ENCODE data around the gene WBP2. TPM values are rescaled to one million over a fixed set of nuclear protein-coding genes. Genes with fewer than 3 reads are reported as not detected.

Gene WBP2
- total and polyA plus RNA-seq, 2 of the 13 experiments (the other 11 are each of a cell fraction or from before 2014, with no cell fraction given) = 29.2 to 29.5 TPM

DNA sequence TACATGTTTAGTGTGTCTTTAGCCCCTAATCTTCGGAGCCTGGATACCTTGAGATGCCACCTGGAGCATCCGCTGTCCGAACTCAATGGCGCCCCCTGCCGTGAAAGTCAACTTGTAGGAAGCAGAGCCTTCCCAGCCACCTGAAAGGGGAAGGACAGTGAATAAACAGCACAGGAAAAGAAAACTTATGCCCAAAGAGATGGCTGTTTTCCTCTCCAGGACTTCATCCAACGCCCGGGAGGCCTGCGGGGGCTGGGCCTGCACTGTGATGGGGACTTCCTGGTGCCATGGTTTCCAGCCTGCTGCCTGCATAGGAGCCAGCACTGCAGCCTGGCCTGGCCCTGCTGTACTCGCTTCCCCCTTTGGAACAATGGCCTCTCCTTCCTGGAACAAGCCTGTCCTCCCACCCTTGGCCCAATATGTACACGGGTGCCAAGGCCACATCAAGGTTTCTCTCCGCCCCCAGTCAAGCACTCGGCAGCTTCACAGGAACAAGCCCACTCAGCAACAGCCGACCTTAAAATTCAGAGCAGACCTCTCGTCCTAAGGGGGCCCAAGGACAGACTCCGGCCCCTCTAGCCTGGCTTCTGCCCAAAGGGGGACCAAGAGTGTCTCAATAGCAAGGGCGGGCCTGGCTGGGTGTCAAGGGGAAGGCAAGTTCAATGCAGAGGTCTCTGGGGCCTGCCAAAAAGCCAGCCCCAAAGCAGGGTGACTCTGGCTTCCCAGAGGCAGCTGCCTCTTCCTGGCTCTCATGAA is 6.4 kb downstream of the WBP2 start (continued):
- TF ChIP-seq, protein P1, sequence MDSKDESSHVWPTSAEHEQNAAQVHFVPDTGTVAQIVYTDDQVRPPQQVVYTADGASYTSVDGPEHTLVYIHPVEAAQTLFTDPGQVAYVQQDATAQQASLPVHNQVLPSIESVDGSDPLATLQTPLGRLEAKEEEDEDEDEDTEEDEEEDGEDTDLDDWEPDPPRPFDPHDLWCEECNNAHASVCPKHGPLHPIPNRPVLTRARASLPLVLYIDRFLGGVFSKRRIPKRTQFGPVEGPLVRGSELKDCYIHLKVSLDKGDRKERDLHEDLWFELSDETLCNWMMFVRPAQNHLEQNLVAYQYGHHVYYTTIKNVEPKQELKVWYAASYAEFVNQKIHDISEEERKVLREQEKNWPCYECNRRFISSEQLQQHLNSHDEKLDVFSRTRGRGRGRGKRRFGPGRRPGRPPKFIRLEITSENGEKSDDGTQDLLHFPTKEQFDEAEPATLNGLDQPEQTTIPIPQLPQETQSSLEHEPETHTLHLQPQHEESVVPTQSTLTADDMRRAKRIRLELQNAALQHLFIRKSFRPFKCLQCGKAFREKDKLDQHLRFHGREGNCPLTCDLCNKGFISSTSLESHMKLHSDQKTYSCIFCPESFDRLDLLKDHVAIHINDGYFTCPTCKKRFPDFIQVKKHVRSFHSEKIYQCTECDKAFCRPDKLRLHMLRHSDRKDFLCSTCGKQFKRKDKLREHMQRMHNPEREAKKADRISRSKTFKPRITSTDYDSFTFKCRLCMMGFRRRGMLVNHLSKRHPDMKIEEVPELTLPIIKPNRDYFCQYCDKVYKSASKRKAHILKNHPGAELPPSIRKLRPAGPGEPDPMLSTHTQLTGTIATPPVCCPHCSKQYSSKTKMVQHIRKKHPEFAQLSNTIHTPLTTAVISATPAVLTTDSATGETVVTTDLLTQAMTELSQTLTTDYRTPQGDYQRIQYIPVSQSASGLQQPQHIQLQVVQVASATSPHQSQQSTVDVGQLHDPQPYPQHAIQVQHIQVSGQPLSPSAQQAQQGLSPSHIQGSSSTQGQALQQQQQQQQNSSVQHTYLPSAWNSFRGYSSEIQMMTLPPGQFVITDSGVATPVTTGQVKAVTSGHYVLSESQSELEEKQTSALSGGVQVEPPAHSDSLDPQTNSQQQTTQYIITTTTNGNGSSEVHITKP (CRISPR knock-in tag; IDR thresholded peaks at IDR 0.05; ENCODE audit: low read depth) = peak; percentile 92
- TF ChIP-seq CREB1 (IDR thresholded peaks at IDR 0.05) = no peak
- no peak for TF ChIP-seq CREB1 (CRISPR knock-in tag; IDR thresholded peaks at IDR 0.05)
- TF ChIP-seq ZNF563 (CRISPR knock-in tag; IDR thresholded peaks at IDR 0.05) = no peak
- peak; percentile 82 for TF ChIP-seq ZNF746 (CRISPR knock-in tag; IDR thresholded peaks at IDR 0.05)
- TF ChIP-seq SRSF1 (optimal IDR thresholded peaks at IDR 0.05; ENCODE audit: low read depth, low read length) = peak; percentile 46
- TF ChIP-seq ZNF382 (CRISPR knock-in tag; IDR thresholded peaks at IDR 0.05; ENCODE audit: borderline replicate concordance) = no peak
- no peak for TF ChIP-seq NFATC3 (CRISPR knock-in tag; IDR thresholded peaks at IDR 0.05)
- TF ChIP-seq SCMH1 (CRISPR knock-in tag; IDR thresholded peaks at IDR 0.05; ENCODE audit: borderline replicate concordance) = no peak
- no peak for TF ChIP-seq ZNF772 (CRISPR knock-in tag; IDR thresholded peaks at IDR 0.05)
- no peak for TF ChIP-seq U2AF1 (optimal IDR thresholded peaks at IDR 0.05; ENCODE audit: low read depth, low read length)
- TF ChIP-seq, protein P2, sequence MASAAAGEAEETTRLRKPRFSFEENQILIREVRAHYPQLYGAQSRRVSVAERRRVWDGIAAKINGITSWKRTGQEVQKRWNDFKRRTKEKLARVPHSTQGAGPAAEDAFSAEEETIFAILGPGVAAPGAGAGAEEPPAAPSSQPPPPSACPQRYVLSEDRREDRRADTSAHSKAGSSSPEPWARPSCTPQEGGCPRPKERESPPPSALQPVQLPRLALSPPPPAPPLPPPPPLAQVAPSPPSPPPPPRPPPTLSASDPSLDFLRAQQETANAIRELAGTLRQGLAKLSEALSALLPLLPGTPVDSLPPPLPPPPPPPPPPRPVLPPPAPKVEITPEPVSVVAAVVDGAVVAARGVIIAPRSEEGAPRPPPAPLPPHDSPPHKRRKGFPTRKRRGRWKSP (CRISPR knock-in tag; IDR thresholded peaks at IDR 0.05) = peak; percentile 59
- TF ChIP-seq ZKSCAN1 (IDR thresholded peaks at IDR 0.05; ENCODE audit: low read length) = no peak
- no peak for TF ChIP-seq ZNF776 (CRISPR knock-in tag; IDR thresholded peaks at IDR 0.05)
- no peak for TF ChIP-seq ZSCAN9 (CRISPR knock-in tag; IDR thresholded peaks at IDR 0.05; ENCODE audit: borderline replicate concordance)
- no peak for TF ChIP-seq PCBP1 (IDR thresholded peaks at IDR 0.05; ENCODE audit: borderline replicate concordance, low read depth, low read length)
- no peak for TF ChIP-seq CHD4 (IDR thresholded peaks at IDR 0.05; ENCODE audit: borderline replicate concordance, low read length)
- TF ChIP-seq, protein P3, sequence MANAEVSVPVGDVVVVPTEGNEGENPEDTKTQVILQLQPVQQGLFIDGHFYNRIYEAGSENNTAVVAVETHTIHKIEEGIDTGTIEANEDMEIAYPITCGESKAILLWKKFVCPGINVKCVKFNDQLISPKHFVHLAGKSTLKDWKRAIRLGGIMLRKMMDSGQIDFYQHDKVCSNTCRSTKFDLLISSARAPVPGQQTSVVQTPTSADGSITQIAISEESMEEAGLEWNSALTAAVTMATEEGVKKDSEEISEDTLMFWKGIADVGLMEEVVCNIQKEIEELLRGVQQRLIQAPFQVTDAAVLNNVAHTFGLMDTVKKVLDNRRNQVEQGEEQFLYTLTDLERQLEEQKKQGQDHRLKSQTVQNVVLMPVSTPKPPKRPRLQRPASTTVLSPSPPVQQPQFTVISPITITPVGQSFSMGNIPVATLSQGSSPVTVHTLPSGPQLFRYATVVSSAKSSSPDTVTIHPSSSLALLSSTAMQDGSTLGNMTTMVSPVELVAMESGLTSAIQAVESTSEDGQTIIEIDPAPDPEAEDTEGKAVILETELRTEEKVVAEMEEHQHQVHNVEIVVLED (CRISPR knock-in tag; IDR thresholded peaks at IDR 0.05; ENCODE audit: borderline replicate concordance) = no peak
- peak; percentile 24; the same call in 1 of the 2 replicates for TF ChIP-seq SP4 (CRISPR knock-in tag; IDR thresholded peaks at IDR 0.05)
- TF ChIP-seq TRIM24 (CRISPR knock-in tag; IDR thresholded peaks at IDR 0.05) = no peak
- TF ChIP-seq SUZ12 (IDR thresholded peaks at IDR 0.05; ENCODE audit: low read depth, low read length) = no peak
- TF ChIP-seq, protein P4, sequence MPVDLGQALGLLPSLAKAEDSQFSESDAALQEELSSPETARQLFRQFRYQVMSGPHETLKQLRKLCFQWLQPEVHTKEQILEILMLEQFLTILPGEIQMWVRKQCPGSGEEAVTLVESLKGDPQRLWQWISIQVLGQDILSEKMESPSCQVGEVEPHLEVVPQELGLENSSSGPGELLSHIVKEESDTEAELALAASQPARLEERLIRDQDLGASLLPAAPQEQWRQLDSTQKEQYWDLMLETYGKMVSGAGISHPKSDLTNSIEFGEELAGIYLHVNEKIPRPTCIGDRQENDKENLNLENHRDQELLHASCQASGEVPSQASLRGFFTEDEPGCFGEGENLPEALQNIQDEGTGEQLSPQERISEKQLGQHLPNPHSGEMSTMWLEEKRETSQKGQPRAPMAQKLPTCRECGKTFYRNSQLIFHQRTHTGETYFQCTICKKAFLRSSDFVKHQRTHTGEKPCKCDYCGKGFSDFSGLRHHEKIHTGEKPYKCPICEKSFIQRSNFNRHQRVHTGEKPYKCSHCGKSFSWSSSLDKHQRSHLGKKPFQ (CRISPR knock-in tag; IDR thresholded peaks at IDR 0.05; ENCODE audit: insufficient replicate concordance) = no peak
- no peak for TF ChIP-seq RFXANK (CRISPR knock-in tag; IDR thresholded peaks at IDR 0.05)
- peak; percentile 84; the same call in 1 of the 2 replicates for TF ChIP-seq NCOA2 (CRISPR knock-in tag; IDR thresholded peaks at IDR 0.05)

All from HepG2 (cell line).